Stomach (tissue), 9 donors: Measurements from ENCODE around the gene DHRS9. TPM values are rescaled to one million over a fixed set of nuclear protein-coding genes. Genes with fewer than 3 reads are reported as not detected.

Source experiments
- DNase-seq, 2 donors: peaks; one replicate each; pipeline versions ENCODE4 v3.0.0 to v3.0.0-alpha.2; 2013 to 2019
- H3K27ac ChIP-seq, 5 donors: fragments of 200-600 bp in 4 of 5; sonication (generic) in 4 of 5; one replicate each; pipeline ENCODE4 v1.5.1; 2013 to 2019; ENCODE audit warnings: mild to moderate bottlenecking in 1 of 5, moderate library complexity in 1 of 5
- H3K27me3 ChIP-seq, 3 donors: fragments of 200-600 bp; sonication (generic); one replicate each; pipeline ENCODE4 v1.5.1; 2017 to 2019; ENCODE audit warnings: mixed run types in 1 of 3
- H3K36me3 ChIP-seq, 4 donors: fragments of 200-600 bp; sonication (generic); 1 replicate in 3 of 4; 2 replicates in 1 of 4; pipeline ENCODE4 v1.5.1; 2016 to 2019
- H3K4me1 ChIP-seq, 4 donors: fragments of 200-600 bp; sonication (generic); one replicate each; pipeline ENCODE4 v1.5.1; 2016 to 2019
- H3K4me3 ChIP-seq, 4 donors: fragments of 200-600 bp; sonication (generic) in 3 of 4; one replicate each; pipeline ENCODE4 v1.5.1; 2016 to 2019; ENCODE audit warnings: mild to moderate bottlenecking in 1 of 4
- H3K9me3 ChIP-seq, 4 donors: fragments of 200-600 bp; sonication (generic); one replicate each; pipeline ENCODE4 v1.5.1; 2016 to 2019
- EP300 ChIP-seq: sonication (generic); formaldehyde crosslinking; IDR thresholded peaks from one replicate; pipeline ENCODE4 v1.6.1; 2017; ENCODE audit warnings: antibody characterized with exemption
- POLR2A ChIP-seq, 4 donors: fragments of 450-650 bp; IDR thresholded peaks; one replicate each; pipeline ENCODE4 v1.6.1; 2016; ENCODE audit warnings: antibody characterized with exemption in 4 of 4, control low read depth in 2 of 4, mild to moderate bottlenecking in 1 of 4, moderate library complexity in 1 of 4
- POLR2AphosphoS5 ChIP-seq, 3 donors: sonication (generic); formaldehyde crosslinking; IDR thresholded peaks; one replicate each; pipeline ENCODE4 v1.6.1; 2016; ENCODE audit warnings: antibody characterized with exemption in 3 of 3
- WGBS, 5 donors: extraction: QIAGEN DNeasy Blood & Tissue Kit in 3 of 5; methylation state at CpG; one replicate each; pipeline versions ENCODE4 v1.1.5 to v1.1.7; 2013 to 2018; 5-methylcytosine and 5-hydroxymethylcytosine counted together
- intact Hi-C: fragments of 100-400 bp; cut with DNase I; formaldehyde crosslinking; loops from one replicate; pipeline ENCODE4 v1.15.1; 2023; ENCODE audit warnings: low total_unique reads
- polyA plus RNA-seq, 3 donors: library from polyadenylated mRNA; stranded (reverse); fragments of 200-250 nt; gene quantifications; one replicate each; pipeline ENCODE4 v1.2.3, GENCODE V29; 2013
- total RNA-seq, 5 donors: library from RNA; depleted of rRNA; stranded (reverse); fragments of >200 nt; gene quantifications; one replicate each; pipeline versions ENCODE4 v1.1.0 to v1.2.3, GENCODE V29; 2014 to 2016
- TF ChIP-seq, protein P1 (sequence below), 7 experiments: fragments of 450-650 bp in 4 of 7; fragments of 200-600 bp in 3 of 7; sonication (generic) in 3 of 7; IDR thresholded peaks; one replicate each; pipeline ENCODE4 v1.5.1; 2016 to 2019; ENCODE audit warnings: antibody characterized with exemption in 7 of 7, control low read depth in 2 of 7, mild to moderate bottlenecking in 1 of 7
- donor health status: healthy with polysubstance abuse.
- donor health status: Bipolar disorder and iron deficiency.
- donor health status: healthy.

DHRS9 gene
- total and polyA plus RNA-seq, 8 donors = 1.3 to 19.3 (median 2.6) TPM; not detected in 1

- Histone ChIP-seq H3K4me1 (peaks cover 0 to 5% (median 0%) of the 10 kb centered on the region in 4 donors), H3K9me3 (peaks cover 0 to 6% (median 0%) of the 10 kb centered on the region in 4 donors), H3K27ac (no peak within 1 kb of the TSS), H3K27me3 (no peaks in the 10 kb centered on the region), H3K4me3 (no peak within 1 kb of the TSS), H3K36me3 (no peaks in the 10 kb centered on the region)
- 72 to 89% (median 79%) methylated on average over 3 of the region's 3 CpGs for WGBS, 5 donors
- no peak for DNase-seq
- no peak for TF ChIP-seq POLR2A (IDR thresholded peaks at IDR 0.05)
- TF ChIP-seq EP300 = no peak
- no peak for TF ChIP-seq POLR2AphosphoS5 (IDR thresholded peaks at IDR 0.05)
- TF ChIP-seq, protein P1, sequence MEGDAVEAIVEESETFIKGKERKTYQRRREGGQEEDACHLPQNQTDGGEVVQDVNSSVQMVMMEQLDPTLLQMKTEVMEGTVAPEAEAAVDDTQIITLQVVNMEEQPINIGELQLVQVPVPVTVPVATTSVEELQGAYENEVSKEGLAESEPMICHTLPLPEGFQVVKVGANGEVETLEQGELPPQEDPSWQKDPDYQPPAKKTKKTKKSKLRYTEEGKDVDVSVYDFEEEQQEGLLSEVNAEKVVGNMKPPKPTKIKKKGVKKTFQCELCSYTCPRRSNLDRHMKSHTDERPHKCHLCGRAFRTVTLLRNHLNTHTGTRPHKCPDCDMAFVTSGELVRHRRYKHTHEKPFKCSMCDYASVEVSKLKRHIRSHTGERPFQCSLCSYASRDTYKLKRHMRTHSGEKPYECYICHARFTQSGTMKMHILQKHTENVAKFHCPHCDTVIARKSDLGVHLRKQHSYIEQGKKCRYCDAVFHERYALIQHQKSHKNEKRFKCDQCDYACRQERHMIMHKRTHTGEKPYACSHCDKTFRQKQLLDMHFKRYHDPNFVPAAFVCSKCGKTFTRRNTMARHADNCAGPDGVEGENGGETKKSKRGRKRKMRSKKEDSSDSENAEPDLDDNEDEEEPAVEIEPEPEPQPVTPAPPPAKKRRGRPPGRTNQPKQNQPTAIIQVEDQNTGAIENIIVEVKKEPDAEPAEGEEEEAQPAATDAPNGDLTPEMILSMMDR (IDR thresholded peaks at IDR 0.05) = no peak
- intact Hi-C loops = no loop called here
Observed at GRCh38 chr2:169031202-169031601, 38.2 kb upstream of the DHRS9 start, which contains the start of gene ABCB11. TSS of gene ABCB11 (minus strand) at chr2:169031324. CDS start at chr2:169018125, 13,199 bp downstream.

DNA sequence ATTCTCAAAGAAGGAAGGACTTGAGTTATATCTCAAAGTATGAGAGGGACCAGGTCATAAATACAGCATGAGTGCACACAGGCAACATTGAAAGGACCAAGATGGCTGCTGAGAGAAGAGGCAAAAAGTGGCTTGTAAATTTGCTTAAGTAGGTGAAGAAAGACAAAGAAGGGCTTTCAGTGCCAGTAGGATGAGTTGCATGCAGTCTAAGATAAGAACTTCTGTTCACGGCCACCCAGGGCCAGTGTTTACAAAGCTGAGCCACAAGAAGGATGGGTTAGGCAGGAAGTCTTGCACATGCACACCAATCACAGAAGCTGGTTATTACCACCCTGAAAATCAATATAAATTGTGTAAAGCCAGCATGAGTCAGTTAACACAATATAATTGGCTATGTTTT is 35.1 kb upstream of the DHRS9 start:
- H3K4me3 ChIP-seq = no peak overlapping the region
- 27 to 41% (median 32%) methylated on average over 1 of the region's 1 CpG for WGBS, 5 donors
- H3K4me1 ChIP-seq = peaks cover 0 to 2% (median 0%) of the 10 kb centered on the region in 4 donors
- peaks cover 0 to 6% (median 0%) of the 10 kb centered on the region in 4 donors for H3K9me3 ChIP-seq
- intact Hi-C loops = no loop called here
- no peaks in the 10 kb centered on the region for H3K36me3 ChIP-seq
- no peaks in the 10 kb centered on the region for H3K27me3 ChIP-seq
- peak; percentile 35 to 47 for DNase-seq
- TF ChIP-seq EP300 (no peak), POLR2AphosphoS5 (IDR thresholded peaks at IDR 0.05) (peak in 2 of 3 donors; percentile 57 to 75), POLR2A (IDR thresholded peaks at IDR 0.05) (no peak)
- peak overlapping the region in 2 of 5 donors; percentile 57 to 61 for H3K27ac ChIP-seq

GRCh38 chr2:169034984-169035544 is 34.3 kb upstream of the DHRS9 start:
- Histone ChIP-seq H3K9me3 (peaks cover 0 to 6% (median 0%) of the 10 kb centered on the region in 4 donors), H3K4me1 (no peaks in the 10 kb centered on the region), H3K36me3 (no peaks in the 10 kb centered on the region), H3K27me3 (no peaks in the 10 kb centered on the region), H3K27ac (peak overlapping the region in 3 of 5 donors; percentile 57 to 75 (median 61)), H3K4me3 (no peak overlapping the region)
- intact Hi-C loops = no loop called here
- TF ChIP-seq EP300 = no peak
- TF ChIP-seq POLR2AphosphoS5 (IDR thresholded peaks at IDR 0.05) = no peak
- TF ChIP-seq POLR2A (IDR thresholded peaks at IDR 0.05) = no peak
- TF ChIP-seq, protein P1 (IDR thresholded peaks at IDR 0.05) = no peak
- no peak for DNase-seq

DNA sequence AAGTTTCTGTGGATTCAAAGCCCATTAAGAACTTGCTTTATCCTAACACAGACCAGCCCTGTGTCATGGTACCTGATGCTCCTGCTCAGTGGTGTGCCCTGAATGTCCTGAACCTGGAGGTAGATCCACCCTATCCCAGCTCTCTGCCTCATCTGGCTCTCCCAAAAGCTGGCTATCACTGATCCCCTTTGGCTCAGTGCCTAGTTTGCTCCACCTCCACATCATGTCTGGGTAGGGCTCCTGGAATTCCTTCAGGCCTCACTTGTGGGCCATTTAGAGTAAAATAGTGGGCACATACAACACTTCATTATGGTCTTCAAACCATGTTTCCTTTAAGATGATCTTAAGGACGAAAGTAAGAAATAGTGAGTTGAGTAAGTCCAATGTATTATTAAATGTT is 33.5 kb upstream of the DHRS9 start:
- no peaks in the 10 kb centered on the region for H3K27me3 ChIP-seq
- intact Hi-C loops = no loop called here
- H3K36me3 ChIP-seq = no peaks in the 10 kb centered on the region
- no peak for DNase-seq
- H3K4me3 ChIP-seq = no peak overlapping the region
- H3K27ac ChIP-seq = no peak overlapping the region
- WGBS, 5 donors = 90 to 96% (median 94%) methylated on average over 1 of the region's 1 CpG
- TF ChIP-seq, protein P1 (IDR thresholded peaks at IDR 0.05) = no peak
- TF ChIP-seq POLR2A (IDR thresholded peaks at IDR 0.05) = no peak
- no peak for TF ChIP-seq POLR2AphosphoS5 (IDR thresholded peaks at IDR 0.05)
- no peak for TF ChIP-seq EP300
- peaks cover 0 to 6% (median 0%) of the 10 kb centered on the region in 4 donors for H3K9me3 ChIP-seq
- H3K4me1 ChIP-seq = no peaks in the 10 kb centered on the region
